OCI-LY1 (cell line): ENCODE results near the gene ZCCHC14.

ENCODE experiments used
- H2AFZ ChIP-seq: fragments of 200-600 bp; sonication (generic), shearing (Covaris generic); 2 replicates; pipeline ENCODE4 v1.6.0; 2014; ENCODE audit warnings: antibody characterized with exemption, mild to moderate bottlenecking, low read length
- H3F3A ChIP-seq: fragments of 200-600 bp; sonication (generic), shearing (Covaris generic); 2 replicates; pipeline ENCODE4 v1.6.0; 2014; ENCODE audit warnings: mild to moderate bottlenecking, antibody characterized with exemption, low read length, moderate library complexity; ENCODE audit not compliant: insufficient read depth
- H3K27ac ChIP-seq: fragments of 200-600 bp; sonication (generic); 2 replicates; pipeline ENCODE4 v1.5.1; 2014; ENCODE audit warnings: low read length, mixed run types, mild to moderate bottlenecking, low read depth; ENCODE audit not compliant: poor library complexity, severe bottlenecking
- H3K27me3 ChIP-seq: fragments of 200-600 bp; sonication (generic); 2 replicates; pipeline ENCODE4 v1.6.0; 2014; ENCODE audit warnings: antibody characterized with exemption, mild to moderate bottlenecking, low read length, moderate library complexity; ENCODE audit not compliant: insufficient read depth
- H3K36me3 ChIP-seq: fragments of 200-600 bp; sonication (generic); 2 replicates; pipeline ENCODE4 v1.6.1; 2014; ENCODE audit warnings: mild to moderate bottlenecking, antibody characterized with exemption, low read length, moderate library complexity, mixed read lengths; ENCODE audit not compliant: insufficient read depth
- H3K4me1 ChIP-seq: fragments of 200-600 bp; sonication (generic); 2 replicates; pipeline ENCODE4 v1.5.1; 2014; ENCODE audit warnings: mild to moderate bottlenecking, low read length, moderate library complexity; ENCODE audit not compliant: insufficient read depth, severe bottlenecking
- H3K4me2 ChIP-seq: fragments of 200-600 bp; sonication (generic), shearing (Covaris generic); 2 replicates; pipeline ENCODE4 v1.6.1; 2014; ENCODE audit warnings: low read length
- H3K4me3 ChIP-seq: fragments of 200-600 bp; sonication (generic); 2 replicates; pipeline ENCODE4 v1.5.1; 2014; ENCODE audit warnings: low read length, low read depth, mild to moderate bottlenecking, mixed read lengths; ENCODE audit not compliant: poor library complexity, severe bottlenecking
- H3K79me2 ChIP-seq: fragments of 200-600 bp; shearing (Covaris generic); 2 replicates; pipeline ENCODE4 v1.6.1; 2016; ENCODE audit warnings: mixed run types, low read length, mixed read lengths; ENCODE audit not compliant: insufficient read depth
- H3K9ac ChIP-seq: fragments of 200-600 bp; sonication (generic), shearing (Covaris generic); 2 replicates; pipeline ENCODE4 v1.6.1; 2014; ENCODE audit warnings: mild to moderate bottlenecking, low read length, mixed read lengths
- H3K9me2 ChIP-seq: fragments of 200-600 bp; sonication (generic), shearing (Covaris generic); 2 replicates; pipeline ENCODE4 v1.6.1; 2014; ENCODE audit warnings: low read depth, mild to moderate bottlenecking, low read length, mixed read lengths
- H3K9me3 ChIP-seq: fragments of 200-600 bp; shearing (Covaris generic); 2 replicates; pipeline ENCODE4 v1.6.1; 2014; ENCODE audit warnings: low read length, mixed read lengths
- H4K20me1 ChIP-seq: fragments of 200-600 bp; sonication (generic), shearing (Covaris generic); 2 replicates; pipeline ENCODE4 v1.6.0; 2016; ENCODE audit warnings: mild to moderate bottlenecking, low read length; ENCODE audit not compliant: insufficient read depth
- EZH2 ChIP-seq: fragments of 200-600 bp; sonication (generic), shearing (Covaris generic); IDR thresholded peaks from 2 replicates; pipeline ENCODE4 v1.8.0; 2017; ENCODE audit warnings: borderline replicate concordance, mixed run types, mild to moderate bottlenecking, antibody characterized with exemption, low read length, moderate library complexity, mixed read lengths
- TF ChIP-seq, protein P1 (sequence below): fragments of 200-600 bp; sonication (generic), shearing (Covaris generic); IDR thresholded peaks from 2 replicates; pipeline ENCODE4 v1.5.1; 2017; ENCODE audit warnings: mild to moderate bottlenecking, antibody characterized with exemption, low read length, moderate library complexity, mixed read lengths

The ZCCHC14 gene

DNA sequence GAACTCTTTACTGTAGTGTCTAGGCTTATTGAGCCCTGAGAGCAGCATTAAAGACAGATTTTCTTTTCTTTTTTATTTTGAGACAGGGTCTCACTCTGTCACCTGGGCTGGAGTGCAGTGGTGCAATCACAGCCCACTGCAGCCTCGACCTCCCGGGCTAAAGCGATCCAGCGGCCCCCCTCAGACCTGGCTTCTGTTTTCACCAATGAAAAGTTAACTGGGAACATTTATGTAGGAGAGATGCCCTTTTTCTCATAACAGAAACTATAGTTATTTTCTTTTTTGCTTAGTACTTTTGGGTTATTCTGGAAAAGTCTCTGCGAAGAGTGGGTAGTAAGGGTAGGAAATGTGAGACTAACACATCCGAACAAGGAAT lies 99.2 kb downstream of the ZCCHC14 start:
- Histone ChIP-seq H3K4me1 (peaks cover 37% of the 10 kb centered on the region), H3K9ac (peak overlapping the region; percentile 77), H3K9me3 (no peaks in the 10 kb centered on the region), H3K79me2 (peaks cover 44% of the 10 kb centered on the region), H3K4me3 (peak overlapping the region; percentile 87), H3K9me2 (no peaks in the 10 kb centered on the region), H3K27ac (peak overlapping the region; percentile 43), H3K27me3 (no peaks in the 10 kb centered on the region), H3F3A (no peaks in the 10 kb centered on the region), H3K4me2 (peak overlapping the region; percentile 99), H2AFZ (no peak overlapping the region), H4K20me1 (no peaks in the 10 kb centered on the region), H3K36me3 (peaks cover 10% of the 10 kb centered on the region; the same call in 1 of the 2 replicates)
- TF ChIP-seq, protein P1, sequence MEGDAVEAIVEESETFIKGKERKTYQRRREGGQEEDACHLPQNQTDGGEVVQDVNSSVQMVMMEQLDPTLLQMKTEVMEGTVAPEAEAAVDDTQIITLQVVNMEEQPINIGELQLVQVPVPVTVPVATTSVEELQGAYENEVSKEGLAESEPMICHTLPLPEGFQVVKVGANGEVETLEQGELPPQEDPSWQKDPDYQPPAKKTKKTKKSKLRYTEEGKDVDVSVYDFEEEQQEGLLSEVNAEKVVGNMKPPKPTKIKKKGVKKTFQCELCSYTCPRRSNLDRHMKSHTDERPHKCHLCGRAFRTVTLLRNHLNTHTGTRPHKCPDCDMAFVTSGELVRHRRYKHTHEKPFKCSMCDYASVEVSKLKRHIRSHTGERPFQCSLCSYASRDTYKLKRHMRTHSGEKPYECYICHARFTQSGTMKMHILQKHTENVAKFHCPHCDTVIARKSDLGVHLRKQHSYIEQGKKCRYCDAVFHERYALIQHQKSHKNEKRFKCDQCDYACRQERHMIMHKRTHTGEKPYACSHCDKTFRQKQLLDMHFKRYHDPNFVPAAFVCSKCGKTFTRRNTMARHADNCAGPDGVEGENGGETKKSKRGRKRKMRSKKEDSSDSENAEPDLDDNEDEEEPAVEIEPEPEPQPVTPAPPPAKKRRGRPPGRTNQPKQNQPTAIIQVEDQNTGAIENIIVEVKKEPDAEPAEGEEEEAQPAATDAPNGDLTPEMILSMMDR = no peak
- no peak for TF ChIP-seq EZH2

DNA sequence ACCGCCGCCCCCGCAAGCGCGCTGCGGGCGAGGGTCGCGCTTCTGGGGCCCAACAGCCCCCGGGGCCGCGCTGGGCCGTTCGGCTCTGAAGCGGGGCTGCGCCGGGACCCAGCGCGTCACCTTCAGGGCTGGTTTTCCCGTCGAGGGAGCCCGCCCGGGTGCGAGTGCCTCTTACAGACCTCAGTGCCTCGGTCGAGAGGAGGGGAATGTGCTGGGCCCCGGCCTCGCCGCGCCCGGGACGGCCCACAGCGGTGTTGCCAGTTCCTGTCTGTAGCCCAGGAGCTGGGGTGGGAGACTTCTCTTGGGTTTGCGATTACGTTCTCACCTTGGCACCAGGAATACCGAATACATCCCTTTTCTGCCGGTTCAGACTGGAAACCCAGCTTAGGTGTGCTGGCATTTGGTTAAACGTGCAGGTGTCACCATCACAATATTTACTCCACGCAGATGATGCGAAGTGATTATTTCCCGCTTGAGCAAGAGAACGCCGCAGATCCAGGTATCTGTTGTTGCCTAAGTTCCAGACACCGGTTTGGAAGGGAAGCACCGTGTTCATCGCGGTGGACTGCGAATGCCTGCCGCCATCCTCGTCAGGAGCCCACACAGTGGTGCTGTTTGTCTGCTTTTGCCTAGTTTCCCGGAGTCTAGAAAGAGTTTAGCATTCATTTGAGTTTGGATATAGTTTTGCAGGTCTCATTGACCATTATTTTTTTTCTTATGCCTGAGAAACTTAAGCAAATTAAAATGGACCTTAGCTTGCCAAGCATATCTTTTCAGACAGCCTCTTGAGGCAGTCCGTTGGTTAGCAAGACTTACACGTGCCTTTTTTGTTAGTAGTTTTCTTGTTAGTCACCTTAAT lies 99.8 kb downstream of the ZCCHC14 start:
- H3K79me2 ChIP-seq = peaks cover 44% of the 10 kb centered on the region
- no peak for TF ChIP-seq EZH2
- TF ChIP-seq, protein P1 = peak; percentile 45; the same call in 1 of the 2 replicates
- H4K20me1 ChIP-seq = no peaks in the 10 kb centered on the region
- no peaks in the 10 kb centered on the region for H3K9me2 ChIP-seq
- no peaks in the 10 kb centered on the region for H3K27me3 ChIP-seq
- H3K4me2 ChIP-seq = peak overlapping the region; percentile 99
- no peaks in the 10 kb centered on the region for H3K9me3 ChIP-seq
- no peak overlapping the region for H2AFZ ChIP-seq
- no peaks in the 10 kb centered on the region for H3F3A ChIP-seq
- peak overlapping the region; percentile 77 for H3K9ac ChIP-seq
- H3K36me3 ChIP-seq = peaks cover 4% of the 10 kb centered on the region; the same call in 1 of the 2 replicates
- peak overlapping the region; percentile 87 for H3K4me3 ChIP-seq
- H3K4me1 ChIP-seq = peaks cover 43% of the 10 kb centered on the region
- H3K27ac ChIP-seq = peak overlapping the region; percentile 43

DNA sequence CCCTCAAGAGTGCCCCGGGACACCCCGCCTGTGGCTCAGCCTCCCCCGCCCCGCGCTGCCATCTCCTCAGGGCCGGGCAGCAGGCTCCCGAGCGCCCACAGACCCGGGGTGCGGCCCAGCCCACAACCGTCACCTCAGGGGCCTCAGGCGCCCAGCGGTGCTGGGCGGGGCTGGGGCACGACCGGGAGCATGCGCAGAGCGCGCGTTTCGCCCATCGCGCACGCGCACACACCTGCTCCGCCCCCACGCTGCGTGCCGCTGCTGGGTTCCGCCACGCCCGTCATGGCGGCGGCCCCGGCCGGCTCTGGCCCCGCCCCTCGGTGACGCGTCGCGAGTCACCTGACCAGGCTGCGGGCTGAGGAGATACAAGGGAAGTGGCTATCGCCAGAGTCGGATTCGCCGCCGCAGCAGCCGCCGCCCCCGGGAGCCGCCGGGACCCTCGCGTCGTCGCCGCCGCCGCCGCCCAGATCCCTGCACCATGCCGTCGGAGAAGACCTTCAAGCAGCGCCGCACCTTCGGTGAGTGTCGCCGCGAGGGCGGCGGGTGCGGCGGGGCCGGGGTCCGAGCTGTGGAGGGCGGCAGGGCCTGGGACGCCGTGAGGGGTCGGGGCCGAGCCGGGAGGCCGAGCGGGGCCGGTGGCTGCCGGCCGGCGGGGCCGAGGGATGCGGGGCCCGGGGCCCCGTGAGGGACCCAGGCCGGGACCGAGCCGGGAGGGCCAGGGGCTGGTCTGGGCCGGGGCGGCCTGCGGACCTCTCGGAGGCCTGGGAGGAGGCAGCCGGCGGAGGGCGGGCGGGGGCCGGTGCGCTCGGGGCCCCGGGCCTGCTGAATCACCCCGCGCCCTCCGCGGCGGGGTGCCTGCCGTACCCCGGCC lies 100.6 kb downstream of the ZCCHC14 start, which contains the start of gene MAP1LC3B:
Gene MAP1LC3B (plus strand): TSS at position 387 of the 871 bp plus-strand sequence. CDS start 92 bp downstream, at position 479.
- TF ChIP-seq EZH2 = no peak
- TF ChIP-seq, protein P1 = no peak
- peaks cover 38% of the 10 kb centered on the region for H3K79me2 ChIP-seq
- H3K4me3 ChIP-seq = peak within 1 kb of the TSS; percentile 87

More for the DNA sequence above, 100.6 kb downstream of the ZCCHC14 start, which contains the start of gene MAP1LC3B:
- Histone ChIP-seq H3F3A (no peaks in the 10 kb centered on the region), H3K4me1 (peaks cover 51% of the 10 kb centered on the region), H3K9me2 (no peaks in the 10 kb centered on the region), H2AFZ (no peak within 1 kb of the TSS), H3K27ac (peak within 1 kb of the TSS; percentile 71), H3K9ac (peak within 1 kb of the TSS; percentile 77), H3K27me3 (no peaks in the 10 kb centered on the region), H3K4me2 (peak within 1 kb of the TSS; percentile 99), H4K20me1 (no peaks in the 10 kb centered on the region), H3K36me3 (peaks cover 4% of the 10 kb centered on the region; the same call in 1 of the 2 replicates), H3K9me3 (no peaks in the 10 kb centered on the region)
